ENCODE measurements around the gene BBIP1. TPM values are rescaled to one million over a fixed set of nuclear protein-coding genes. Genes with fewer than 3 reads are reported as not detected.

Gene BBIP1
- total RNA-seq = 10 to 100 TPM; 30.8 to 36.4 TPM
- total RNA-seq = 22.9 to 31.3 reads per million in 2 donors

- Mint-ChIP-seq H3K27me3 (no peaks in the 10 kb centered on the region), H3K4me1 (peaks cover 26% of the 10 kb centered on the region), H3K27ac (peak within 1 kb of the TSS; percentile 100), H3K36me3 (ENCODE audit: low read depth) (peaks cover 4% of the 10 kb centered on the region), H3K4me3 (peak within 1 kb of the TSS; percentile 98)
- DNase-seq (no peak), ATAC-seq (peak; percentile 94)
- no peaks in the 10 kb centered on the region for H3K9me3 ChIP-seq (ENCODE audit: control insufficient read depth, low read length, poor library complexity, severe bottlenecking)
These were observed at the start of gene BBIP1 for GRCh38 chr10:110918643-110919348. Gene BBIP1 (minus strand): TSS chr10:110919180. CDS start chr10:110918157, 1,023 bp downstream.

- ATAC-seq = no peak
- Mint-ChIP-seq H3K4me3 (no peak overlapping the region), H3K4me1 (peaks cover 48% of the 10 kb centered on the region), H3K27me3 (no peaks in the 10 kb centered on the region), H3K27ac (no peak overlapping the region), H3K36me3 (ENCODE audit: low read depth) (peaks cover 3% of the 10 kb centered on the region)
- no peaks in the 10 kb centered on the region for H3K9me3 ChIP-seq (ENCODE audit: control insufficient read depth, low read length, poor library complexity, severe bottlenecking)
- DNase-seq = no peak
These were observed 48.7 kb upstream of the BBIP1 start for GRCh38 chr10:110967645-110968044.

- no peaks in the 10 kb centered on the region for H3K9me3 ChIP-seq (ENCODE audit: control insufficient read depth, low read length, poor library complexity, severe bottlenecking)
- no peak overlapping the region for H3K4me3 Mint-ChIP-seq
- H3K36me3 Mint-ChIP-seq (ENCODE audit: low read depth) = peaks cover 3% of the 10 kb centered on the region
- ATAC-seq = no peak
- H3K4me1 Mint-ChIP-seq = peaks cover 48% of the 10 kb centered on the region
- no peak overlapping the region for H3K27ac Mint-ChIP-seq
- DNase-seq = no peak
- H3K27me3 Mint-ChIP-seq = no peaks in the 10 kb centered on the region
These were observed 48.1 kb upstream of the BBIP1 start for GRCh38 chr10:110967009-110967630.

- no peaks in the 10 kb centered on the region for H3K27me3 Mint-ChIP-seq
- DNase-seq (no peak), ATAC-seq (no peak)
- peaks cover 3% of the 10 kb centered on the region for H3K36me3 Mint-ChIP-seq (ENCODE audit: low read depth)
- no peak overlapping the region for H3K4me3 Mint-ChIP-seq
- H3K9me3 ChIP-seq (ENCODE audit: control insufficient read depth, low read length, poor library complexity, severe bottlenecking) = no peaks in the 10 kb centered on the region
- H3K27ac Mint-ChIP-seq = no peak overlapping the region
- peaks cover 43% of the 10 kb centered on the region for H3K4me1 Mint-ChIP-seq
These were observed 47.2 kb upstream of the BBIP1 start for GRCh38 chr10:110966146-110966545.

GRCh38 chr10:110965216-110965615 is 46.2 kb upstream of the BBIP1 start:
- ATAC-seq = no peak
- Mint-ChIP-seq H3K4me1 (peaks cover 34% of the 10 kb centered on the region), H3K27ac (no peak overlapping the region), H3K4me3 (no peak overlapping the region), H3K27me3 (no peaks in the 10 kb centered on the region), H3K36me3 (ENCODE audit: low read depth) (peaks cover 3% of the 10 kb centered on the region)
- no peaks in the 10 kb centered on the region for H3K9me3 ChIP-seq (ENCODE audit: control insufficient read depth, low read length, poor library complexity, severe bottlenecking)
- no peak for DNase-seq

GRCh38 chr10:110964681-110965080 is 45.7 kb upstream of the BBIP1 start:
- H3K4me1 Mint-ChIP-seq = peaks cover 29% of the 10 kb centered on the region
- H3K27me3 Mint-ChIP-seq = no peaks in the 10 kb centered on the region
- H3K36me3 Mint-ChIP-seq (ENCODE audit: low read depth) = peaks cover 3% of the 10 kb centered on the region
- H3K27ac Mint-ChIP-seq = no peak overlapping the region
- H3K9me3 ChIP-seq (ENCODE audit: control insufficient read depth, low read length, poor library complexity, severe bottlenecking) = no peaks in the 10 kb centered on the region
- DNase-seq (no peak), ATAC-seq (no peak)
- H3K4me3 Mint-ChIP-seq = no peak overlapping the region

GRCh38 chr10:110963162-110963561 is 44.2 kb upstream of the BBIP1 start:
- peaks cover 32% of the 10 kb centered on the region for H3K4me1 Mint-ChIP-seq

GRCh38 chr10:110962443-110962842 is 43.5 kb upstream of the BBIP1 start:
- DNase-seq (no peak), ATAC-seq (no peak)
- peaks cover 33% of the 10 kb centered on the region for H3K4me1 Mint-ChIP-seq
- H3K27me3 Mint-ChIP-seq = no peaks in the 10 kb centered on the region
- H3K36me3 Mint-ChIP-seq (ENCODE audit: low read depth) = peaks cover 4% of the 10 kb centered on the region
- H3K27ac Mint-ChIP-seq = no peak overlapping the region
- H3K9me3 ChIP-seq (ENCODE audit: control insufficient read depth, low read length, poor library complexity, severe bottlenecking) = no peaks in the 10 kb centered on the region
- H3K4me3 Mint-ChIP-seq = no peak overlapping the region

More at GRCh38 chr10:110963162-110963561, 44.2 kb upstream of the BBIP1 start:
- Mint-ChIP-seq H3K4me3 (peak overlapping the region; percentile 66), H3K27me3 (no peaks in the 10 kb centered on the region), H3K27ac (no peak overlapping the region), H3K36me3 (ENCODE audit: low read depth) (peaks cover 4% of the 10 kb centered on the region)
- ATAC-seq = no peak
- no peaks in the 10 kb centered on the region for H3K9me3 ChIP-seq (ENCODE audit: control insufficient read depth, low read length, poor library complexity, severe bottlenecking)
- DNase-seq = no peak

GRCh38 chr10:110960333-110960712 is 41.3 kb upstream of the BBIP1 start:
- H3K4me1 Mint-ChIP-seq = peaks cover 35% of the 10 kb centered on the region
- peaks cover 4% of the 10 kb centered on the region for H3K36me3 Mint-ChIP-seq (ENCODE audit: low read depth)
- DNase-seq = no peak
- peak overlapping the region; percentile 19 for H3K27ac Mint-ChIP-seq
- H3K4me3 Mint-ChIP-seq = no peak overlapping the region
- ATAC-seq = no peak
- H3K9me3 ChIP-seq (ENCODE audit: control insufficient read depth, low read length, poor library complexity, severe bottlenecking) = no peaks in the 10 kb centered on the region
- no peaks in the 10 kb centered on the region for H3K27me3 Mint-ChIP-seq

- peaks cover 38% of the 10 kb centered on the region for H3K4me1 Mint-ChIP-seq
- DNase-seq (no peak), ATAC-seq (no peak)
- H3K27me3 Mint-ChIP-seq = no peaks in the 10 kb centered on the region
- no peak overlapping the region for H3K4me3 Mint-ChIP-seq
- peak overlapping the region; percentile 19 for H3K27ac Mint-ChIP-seq
- no peaks in the 10 kb centered on the region for H3K9me3 ChIP-seq (ENCODE audit: control insufficient read depth, low read length, poor library complexity, severe bottlenecking)
- H3K36me3 Mint-ChIP-seq (ENCODE audit: low read depth) = peaks cover 4% of the 10 kb centered on the region
These were observed 40.7 kb upstream of the BBIP1 start for GRCh38 chr10:110959379-110960332.

- DNase-seq (no peak), ATAC-seq (no peak)
- Mint-ChIP-seq H3K27me3 (no peaks in the 10 kb centered on the region), H3K36me3 (ENCODE audit: low read depth) (peaks cover 3% of the 10 kb centered on the region), H3K4me3 (no peak overlapping the region), H3K4me1 (peaks cover 26% of the 10 kb centered on the region), H3K27ac (peak overlapping the region; percentile 24)
- no peaks in the 10 kb centered on the region for H3K9me3 ChIP-seq (ENCODE audit: control insufficient read depth, low read length, poor library complexity, severe bottlenecking)
These were observed 38.6 kb upstream of the BBIP1 start for GRCh38 chr10:110957606-110958005.

- H3K4me1 Mint-ChIP-seq = peaks cover 22% of the 10 kb centered on the region
- H3K27ac Mint-ChIP-seq = no peak overlapping the region
- DNase-seq (no peak), ATAC-seq (no peak)
- no peaks in the 10 kb centered on the region for H3K27me3 Mint-ChIP-seq
- H3K9me3 ChIP-seq (ENCODE audit: control insufficient read depth, low read length, poor library complexity, severe bottlenecking) = no peaks in the 10 kb centered on the region
- no peak overlapping the region for H3K4me3 Mint-ChIP-seq
- peaks cover 7% of the 10 kb centered on the region for H3K36me3 Mint-ChIP-seq (ENCODE audit: low read depth)
These were observed 32.4 kb upstream of the BBIP1 start for GRCh38 chr10:110951381-110951780.

- Mint-ChIP-seq H3K27me3 (no peaks in the 10 kb centered on the region), H3K4me3 (no peak overlapping the region), H3K36me3 (ENCODE audit: low read depth) (peaks cover 6% of the 10 kb centered on the region), H3K27ac (no peak overlapping the region), H3K4me1 (peaks cover 28% of the 10 kb centered on the region)
- DNase-seq = no peak
- no peaks in the 10 kb centered on the region for H3K9me3 ChIP-seq (ENCODE audit: control insufficient read depth, low read length, poor library complexity, severe bottlenecking)
- ATAC-seq = no peak
These were observed 28.1 kb upstream of the BBIP1 start for GRCh38 chr10:110947061-110947595.
